Transverse colon (tissue), 4 donors: ENCODE data around the gene SUN2. TPM values are rescaled to one million over a fixed set of nuclear protein-coding genes. Genes with fewer than 3 reads are reported as not detected.
A peak's percentile ranks its signal among the peaks of the same experiment; 100 is the strongest.

Experiments used
- DNase-seq: peaks from one replicate; pipeline ENCODE4 v3.0.0-alpha.2; 2019
- H3K27ac ChIP-seq, 4 donors: fragments of 200-600 bp; sonication (generic); 2 replicates each; pipeline ENCODE4 v1.5.1; 2016 to 2018; ENCODE audit warnings: inconsistent platforms in 4 of 4
- H3K27me3 ChIP-seq: fragments of 200-600 bp; sonication (generic); 2 replicates; pipeline ENCODE4 v1.5.1; 2017; ENCODE audit warnings: inconsistent platforms
- H3K36me3 ChIP-seq, 4 donors: fragments of 200-600 bp; sonication (generic); 2 replicates each; pipeline ENCODE4 v1.5.1; 2017 to 2019; ENCODE audit warnings: inconsistent platforms in 4 of 4
- H3K4me1 ChIP-seq, 4 donors: fragments of 200-600 bp; sonication (generic); 2 replicates each; pipeline ENCODE4 v1.5.1; 2017 to 2020; ENCODE audit warnings: inconsistent platforms in 4 of 4
- H3K4me3 ChIP-seq, 4 donors: fragments of 200-600 bp; sonication (generic); 1 replicate in 1 of 4; 2 replicates in 3 of 4; pipeline versions ENCODE4 v1.5.1 to v1.6.1; 2017 to 2019; ENCODE audit warnings: inconsistent platforms in 4 of 4
- H3K9me3 ChIP-seq, 2 donors: fragments of 200-600 bp; sonication (generic); 2 replicates each; pipeline ENCODE4 v1.5.1; 2017 to 2019; ENCODE audit warnings: inconsistent platforms in 2 of 2
- CTCF ChIP-seq, 5 experiments: fragments of 200-600 bp in 3 of 5; fragments of 450-650 bp in 2 of 5; sonication (generic) in 3 of 5; IDR thresholded peaks; 1 replicate in 2 of 5; 2 replicates in 3 of 5; pipeline ENCODE4 v1.5.1; 2016 to 2017; ENCODE audit warnings: antibody characterized with exemption in 5 of 5, inconsistent platforms in 3 of 5, mild to moderate bottlenecking in 2 of 5, moderate library complexity in 1 of 5
- EP300 ChIP-seq: sonication (generic); formaldehyde crosslinking; IDR thresholded peaks from one replicate; pipeline ENCODE4 v1.6.1; 2017; ENCODE audit warnings: antibody characterized with exemption, low read depth
- POLR2A ChIP-seq: fragments of 450-650 bp; IDR thresholded peaks from one replicate; pipeline ENCODE4 v1.6.1; 2016; ENCODE audit warnings: antibody characterized with exemption, mild to moderate bottlenecking, moderate library complexity
- POLR2AphosphoS5 ChIP-seq, 3 donors: sonication (generic); formaldehyde crosslinking; IDR thresholded peaks; one replicate each; pipeline ENCODE4 v1.6.1; 2016; ENCODE audit warnings: antibody characterized with exemption in 3 of 3
- WGBS, 2 donors: methylation state at CpG; one replicate each; pipeline ENCODE4 v1.1.5; 2018; ENCODE audit warnings: low coverage in 1 of 2; 5-methylcytosine and 5-hydroxymethylcytosine counted together
- in situ Hi-C, 4 donors: fragments of 200-750 bp; cut with MboI; loops; one replicate each; pipeline versions ENCODE4 v1.15.0 to v1.15.1; 2017; ENCODE audit warnings: low sequenced_read_pairs in 3 of 4, low pct_ligation_motif_present in 1 of 4, low pct_unique_long_range_greater_than_20kb in 1 of 4
- intact Hi-C: fragments of 100-400 bp; cut with DNase I; formaldehyde crosslinking; loops from one replicate; pipeline ENCODE4 v1.15.1; 2023; ENCODE audit warnings: low total_unique reads
- total RNA-seq, 4 donors: library from RNA; depleted of rRNA; stranded (reverse); fragments of >200 nt; gene quantifications; one replicate each; pipeline ENCODE4 v1.1.0, GENCODE V29; 2016

SUN2 gene
- total RNA-seq, 4 donors from 2014 or later = 168 to 523 (median 216) TPM

- Histone ChIP-seq H3K36me3 (peaks cover 0 to 65% (median 36%) of the 10 kb centered on the region in 4 donors), H3K4me3 (no peak overlapping the region), H3K9me3 (no peaks in the 10 kb centered on the region), H3K27ac (no peak overlapping the region), H3K4me1 (peaks cover 1 to 2% (median 1%) of the 10 kb centered on the region in 4 donors), H3K27me3 (no peaks in the 10 kb centered on the region)
- no peak for DNase-seq
- WGBS, 2 donors = 90 to 94% methylated on average over 2 to 15 of the region's 15 CpGs
- in situ Hi-C loops = no loop called here
- TF ChIP-seq EP300 (no peak), CTCF (IDR thresholded peaks at IDR 0.05) (no peak), POLR2A (no peak), POLR2AphosphoS5 (IDR thresholded peaks at IDR 0.05) (no peak)
- intact Hi-C loops = no loop called here
Measured at GRCh38 chr22:38727530-38728451, 28.0 kb downstream of the SUN2 start.

GRCh38 chr22:38727123-38727522 is 28.7 kb downstream of the SUN2 start:
- H3K27me3 ChIP-seq = no peaks in the 10 kb centered on the region
- TF ChIP-seq POLR2A (no peak), CTCF (IDR thresholded peaks at IDR 0.05) (no peak), EP300 (no peak), POLR2AphosphoS5 (IDR thresholded peaks at IDR 0.05) (no peak)
- no peak overlapping the region for H3K4me3 ChIP-seq
- intact Hi-C loops (no loop called here), in situ Hi-C loops (no loop called here)
- 90 to 92% methylated on average over 2 to 12 of the region's 12 CpGs for WGBS, 2 donors
- H3K27ac ChIP-seq = no peak overlapping the region
- H3K9me3 ChIP-seq = no peaks in the 10 kb centered on the region
- peaks cover 0 to 71% (median 39%) of the 10 kb centered on the region in 4 donors for H3K36me3 ChIP-seq
- H3K4me1 ChIP-seq = no peaks in the 10 kb centered on the region
- DNase-seq = no peak

- DNase-seq = no peak
- no peak overlapping the region for H3K27ac ChIP-seq
- TF ChIP-seq POLR2A = no peak
- no peak for TF ChIP-seq EP300
- no peak for TF ChIP-seq POLR2AphosphoS5 (IDR thresholded peaks at IDR 0.05)
- TF ChIP-seq CTCF (IDR thresholded peaks at IDR 0.05) = no peak
- WGBS, 2 donors = 90 to 100% methylated on average over 1 to 18 of the region's 18 CpGs
- H3K4me3 ChIP-seq = no peak overlapping the region
- in situ Hi-C loops = no loop called here
- no peaks in the 10 kb centered on the region for H3K4me1 ChIP-seq
- H3K27me3 ChIP-seq = no peaks in the 10 kb centered on the region
- H3K36me3 ChIP-seq = peaks cover 0 to 81% (median 40%) of the 10 kb centered on the region in 4 donors
- intact Hi-C loops = no loop called here
- H3K9me3 ChIP-seq = no peaks in the 10 kb centered on the region
Measured at GRCh38 chr22:38725900-38726655, 29.7 kb downstream of the SUN2 start.

- H3K36me3 ChIP-seq = peaks cover 0 to 82% (median 39%) of the 10 kb centered on the region in 4 donors
- no peaks in the 10 kb centered on the region for H3K9me3 ChIP-seq
- in situ Hi-C loops = no loop called here
- no peak overlapping the region for H3K4me3 ChIP-seq
- intact Hi-C loops = no loop called here
- WGBS, 2 donors = 73% methylated on average over 3 of the region's 3 CpGs; no CpG with 5 or more reads in 1 of the 2 donors
- no peaks in the 10 kb centered on the region for H3K27me3 ChIP-seq
- H3K4me1 ChIP-seq = no peaks in the 10 kb centered on the region
- no peak for TF ChIP-seq POLR2A
- TF ChIP-seq CTCF (IDR thresholded peaks at IDR 0.05) = peak in 4 of 5 experiments; percentile 21 to 38 (median 34)
- no peak for TF ChIP-seq EP300
- no peak for TF ChIP-seq POLR2AphosphoS5 (IDR thresholded peaks at IDR 0.05)
- no peak overlapping the region for H3K27ac ChIP-seq
- no peak for DNase-seq
Measured at GRCh38 chr22:38724926-38725571, 30.7 kb downstream of the SUN2 start.
